ENCODE data around the gene CCDC33.

CCDC33 gene

GRCh38 chr15:74333662-74334061, 97.5 kb downstream of the CCDC33 start:
- Histone ChIP-seq H3F3A (ENCODE audit: control insufficient read depth, insufficient read depth) (no peaks in the 10 kb centered on the region), H4K20me1 (ENCODE audit: control insufficient read depth, insufficient read depth, low read depth, low read length) (no peaks in the 10 kb centered on the region), H3K79me2 (ENCODE audit: control insufficient read depth, low read length) (no peaks in the 10 kb centered on the region), H3K4me2 (ENCODE audit: low read length) (no peak overlapping the region), H3K4me3 (ENCODE audit: low read length) (no peak overlapping the region), H3K4me1 (ENCODE audit: control insufficient read depth, low read length) (peaks cover 2% of the 10 kb centered on the region), H3K9me3 (ENCODE audit: control insufficient read depth, insufficient read depth, low read length) (no peaks in the 10 kb centered on the region), H3K9me2 (replicated peaks; ENCODE audit: control insufficient read depth, low read length) (no peaks in the 10 kb centered on the region), H3K27ac (ENCODE audit: low read depth, low read length) (no peak overlapping the region), H3K27me3 (ENCODE audit: control insufficient read depth, low read length) (peaks cover 2% of the 10 kb centered on the region; the same call in 1 of the 2 replicates), H3K36me3 (ENCODE audit: control insufficient read depth, low read length) (no peaks in the 10 kb centered on the region)
- TF ChIP-seq EZH2phosphoT487 (IDR thresholded peaks at IDR 0.05; ENCODE audit: borderline replicate concordance, low read length) (no peak), CTCF (IDR thresholded peaks at IDR 0.05; ENCODE audit: low read depth, low read length, poor library complexity, severe bottlenecking) (no peak)

GRCh38 chr15:74334127-74334526, 98.0 kb downstream of the CCDC33 start:
- no peak overlapping the region for H3K27ac ChIP-seq (ENCODE audit: low read depth, low read length)
- TF ChIP-seq EZH2phosphoT487 (IDR thresholded peaks at IDR 0.05; ENCODE audit: borderline replicate concordance, low read length) (no peak), CTCF (IDR thresholded peaks at IDR 0.05; ENCODE audit: low read depth, low read length, poor library complexity, severe bottlenecking) (no peak)

GRCh38 chr15:74335396-74335795, 99.3 kb downstream of the CCDC33 start:
- Histone ChIP-seq H3K27ac (ENCODE audit: low read depth, low read length) (no peak overlapping the region), H3K79me2 (ENCODE audit: control insufficient read depth, low read length) (no peaks in the 10 kb centered on the region), H3K9me3 (ENCODE audit: control insufficient read depth, insufficient read depth, low read length) (no peaks in the 10 kb centered on the region), H3K4me2 (ENCODE audit: low read length) (no peak overlapping the region), H3K27me3 (ENCODE audit: control insufficient read depth, low read length) (peaks cover 2% of the 10 kb centered on the region; the same call in 1 of the 2 replicates), H3K4me3 (ENCODE audit: low read length) (no peak overlapping the region), H3K9me2 (replicated peaks; ENCODE audit: control insufficient read depth, low read length) (no peaks in the 10 kb centered on the region), H3K4me1 (ENCODE audit: control insufficient read depth, low read length) (no peaks in the 10 kb centered on the region), H4K20me1 (ENCODE audit: control insufficient read depth, insufficient read depth, low read depth, low read length) (no peaks in the 10 kb centered on the region), H3K36me3 (ENCODE audit: control insufficient read depth, low read length) (no peaks in the 10 kb centered on the region), H3F3A (ENCODE audit: control insufficient read depth, insufficient read depth) (no peaks in the 10 kb centered on the region)
- TF ChIP-seq EZH2phosphoT487 (IDR thresholded peaks at IDR 0.05; ENCODE audit: borderline replicate concordance, low read length) = no peak
- no peak for TF ChIP-seq CTCF (IDR thresholded peaks at IDR 0.05; ENCODE audit: low read depth, low read length, poor library complexity, severe bottlenecking)

More at GRCh38 chr15:74334127-74334526, 98.0 kb downstream of the CCDC33 start:
- H3K9me2 ChIP-seq (replicated peaks; ENCODE audit: control insufficient read depth, low read length) = no peaks in the 10 kb centered on the region
- H4K20me1 ChIP-seq (ENCODE audit: control insufficient read depth, insufficient read depth, low read depth, low read length) = no peaks in the 10 kb centered on the region
- H3K36me3 ChIP-seq (ENCODE audit: control insufficient read depth, low read length) = no peaks in the 10 kb centered on the region
- no peak overlapping the region for H3K4me3 ChIP-seq (ENCODE audit: low read length)
- no peaks in the 10 kb centered on the region for H3K79me2 ChIP-seq (ENCODE audit: control insufficient read depth, low read length)
- H3K4me2 ChIP-seq (ENCODE audit: low read length) = no peak overlapping the region
- no peaks in the 10 kb centered on the region for H3F3A ChIP-seq (ENCODE audit: control insufficient read depth, insufficient read depth)
- H3K4me1 ChIP-seq (ENCODE audit: control insufficient read depth, low read length) = no peaks in the 10 kb centered on the region
- peaks cover 2% of the 10 kb centered on the region; the same call in 1 of the 2 replicates for H3K27me3 ChIP-seq (ENCODE audit: control insufficient read depth, low read length)
- H3K9me3 ChIP-seq (ENCODE audit: control insufficient read depth, insufficient read depth, low read length) = no peaks in the 10 kb centered on the region

All from DOHH2 (cell line).